ELF-1 (cell line): Measurements from ENCODE around the gene NDUFV2.
"Not testable (repeated sequence)": the region's sequence is repeated elsewhere in the genome, so short reads cannot be mapped to it uniquely, and the experiment has no call there.

Source experiments
- DNase-seq: peaks from one replicate; pipeline ENCODE4 v3.0.0-alpha.2; 2016; ENCODE audit warnings: low read depth, low spot score

NDUFV2 gene

GRCh38 chr18:9102508-9103375, at the start of gene NDUFV2:
NDUFV2 (plus strand) TSS chr18:9102699; CDS start chr18:9102744, 45 bp downstream.
- peak; percentile 94 for DNase-seq

- no peak for DNase-seq
Measured at GRCh38 chr18:9053814-9054213, 48.7 kb upstream of the NDUFV2 start.

GRCh38 chr18:9055185-9055584, 47.3 kb upstream of the NDUFV2 start:
- DNase-seq: no peak

GRCh38 chr18:9055626-9056025, 46.9 kb upstream of the NDUFV2 start:
- no peak for DNase-seq

- DNase-seq: no peak
Measured at GRCh38 chr18:9057646-9058045, 44.9 kb upstream of the NDUFV2 start.

GRCh38 chr18:9058406-9058805, 44.1 kb upstream of the NDUFV2 start:
- no peak for DNase-seq

- DNase-seq: no peak
Measured at GRCh38 chr18:9062418-9062751, 40.1 kb upstream of the NDUFV2 start.

GRCh38 chr18:9065864-9066263, 36.6 kb upstream of the NDUFV2 start:
- DNase-seq: no peak

- no peak for DNase-seq
Measured at GRCh38 chr18:9066358-9066757, 36.1 kb upstream of the NDUFV2 start.

- no peak for DNase-seq
Measured at GRCh38 chr18:9066817-9067306, 35.6 kb upstream of the NDUFV2 start.

- DNase-seq: no peak
Measured at GRCh38 chr18:9067823-9068222, 34.7 kb upstream of the NDUFV2 start.

GRCh38 chr18:9068346-9068745, 34.2 kb upstream of the NDUFV2 start:
- DNase-seq: no peak

GRCh38 chr18:9069601-9070000, 32.9 kb upstream of the NDUFV2 start:
- DNase-seq: peak; percentile 27

- no peak for DNase-seq
Measured at GRCh38 chr18:9070212-9070611, 32.3 kb upstream of the NDUFV2 start.

GRCh38 chr18:9079818-9080528, 22.5 kb upstream of the NDUFV2 start:
- no peak for DNase-seq

- no peak for DNase-seq
Measured at GRCh38 chr18:9081940-9082339, 20.6 kb upstream of the NDUFV2 start.

- no peak for DNase-seq
Measured at GRCh38 chr18:9082711-9083510, 19.6 kb upstream of the NDUFV2 start.

- DNase-seq: no peak
Measured at GRCh38 chr18:9086015-9086414, 16.5 kb upstream of the NDUFV2 start.

- DNase-seq: no peak
Measured at GRCh38 chr18:9086624-9087023, 15.9 kb upstream of the NDUFV2 start.

GRCh38 chr18:9087144-9087543, 15.4 kb upstream of the NDUFV2 start:
- DNase-seq: no peak

GRCh38 chr18:9088252-9088651, 14.2 kb upstream of the NDUFV2 start:
- no peak for DNase-seq

- not testable (repeated sequence) for DNase-seq
Measured at GRCh38 chr18:9088727-9089126, 13.8 kb upstream of the NDUFV2 start.
